ENCODE results near the gene PLOD2. TPM values are rescaled to one million over a fixed set of nuclear protein-coding genes. Genes with fewer than 3 reads are reported as not detected.
"Not testable (repeated sequence)": the region's sequence is repeated elsewhere in the genome, so short reads cannot be mapped to it uniquely, and the experiment has no call there.

The PLOD2 gene
- total RNA-seq, 1 experiment from 2014 or later: 19.3 TPM

DNA sequence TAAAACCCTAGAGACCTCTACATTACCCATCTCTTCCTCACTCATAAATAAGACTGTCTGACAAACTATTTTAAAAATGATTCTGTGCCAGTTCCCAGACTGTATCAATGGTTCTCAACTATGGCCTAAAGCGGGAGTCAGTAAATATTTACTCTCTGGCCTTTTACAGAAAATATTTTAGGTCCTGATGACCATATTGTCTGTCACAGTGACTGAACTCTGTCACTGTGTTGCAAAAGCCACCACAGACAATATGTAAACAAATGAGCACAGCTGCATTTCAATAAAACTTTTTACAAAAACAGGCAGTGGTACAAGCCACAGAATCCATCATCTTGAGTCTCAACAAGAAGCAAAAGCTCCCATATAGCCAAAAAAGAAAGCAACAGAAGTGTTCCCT lies 45.4 kb downstream of the PLOD2 start:
- Mint-ChIP-seq H3K27ac (no peak overlapping the region), H3K36me3 (ENCODE audit: insufficient read depth in 1 of 3, low read depth in 3 of 3) (peaks cover 47 to 66% (median 53%) of the 10 kb centered on the region in 3 experiments), H3K4me1 (no peaks in the 10 kb centered on the region), H3K27me3 (ENCODE audit: low read depth) (no peaks in the 10 kb centered on the region), H3K4me3 (no peak overlapping the region), H3K9me3 (peaks cover 24 to 29% of the 10 kb centered on the region in 2 experiments)
- no peak overlapping the region for H4K5ac ChIP-seq (ENCODE audit: insufficient read length, low read depth, low read length)
- DNase-seq: no peak
- H4K91ac ChIP-seq (ENCODE audit: insufficient read length, low read depth, low read length): no peak overlapping the region
- WGBS (ENCODE audit: extremely low coverage, insufficient read length, low lambda C conversion rate): no CpG with 5 or more reads among the region's 1 CpG
- H2BK15ac ChIP-seq (ENCODE audit: low read depth, low read length): no peak overlapping the region
- no peak overlapping the region for H3K14ac ChIP-seq (ENCODE audit: insufficient read depth, low read length)
- TF ChIP-seq, protein P1, sequence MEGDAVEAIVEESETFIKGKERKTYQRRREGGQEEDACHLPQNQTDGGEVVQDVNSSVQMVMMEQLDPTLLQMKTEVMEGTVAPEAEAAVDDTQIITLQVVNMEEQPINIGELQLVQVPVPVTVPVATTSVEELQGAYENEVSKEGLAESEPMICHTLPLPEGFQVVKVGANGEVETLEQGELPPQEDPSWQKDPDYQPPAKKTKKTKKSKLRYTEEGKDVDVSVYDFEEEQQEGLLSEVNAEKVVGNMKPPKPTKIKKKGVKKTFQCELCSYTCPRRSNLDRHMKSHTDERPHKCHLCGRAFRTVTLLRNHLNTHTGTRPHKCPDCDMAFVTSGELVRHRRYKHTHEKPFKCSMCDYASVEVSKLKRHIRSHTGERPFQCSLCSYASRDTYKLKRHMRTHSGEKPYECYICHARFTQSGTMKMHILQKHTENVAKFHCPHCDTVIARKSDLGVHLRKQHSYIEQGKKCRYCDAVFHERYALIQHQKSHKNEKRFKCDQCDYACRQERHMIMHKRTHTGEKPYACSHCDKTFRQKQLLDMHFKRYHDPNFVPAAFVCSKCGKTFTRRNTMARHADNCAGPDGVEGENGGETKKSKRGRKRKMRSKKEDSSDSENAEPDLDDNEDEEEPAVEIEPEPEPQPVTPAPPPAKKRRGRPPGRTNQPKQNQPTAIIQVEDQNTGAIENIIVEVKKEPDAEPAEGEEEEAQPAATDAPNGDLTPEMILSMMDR (conservative IDR thresholded peaks at IDR 0.05): no peak
- no peaks in the 10 kb centered on the region for H3K4me1 ChIP-seq (ENCODE audit: insufficient read depth, low read length)
- no peak overlapping the region for H2BK120ac ChIP-seq (ENCODE audit: low read depth, low read length, poor library complexity, severe bottlenecking)
- no peak overlapping the region for H2BK20ac ChIP-seq (ENCODE audit: low read depth, low read length, poor library complexity, severe bottlenecking)
- H3T11ph ChIP-seq (ENCODE audit: low read length): no peak overlapping the region
- no peak overlapping the region for H3K27ac ChIP-seq (ENCODE audit: insufficient read length, low read depth, low read length)
- H4K8ac ChIP-seq (replicated peaks; ENCODE audit: insufficient read length, low read depth, low read length): no peak overlapping the region
- H3K23me2 ChIP-seq (ENCODE audit: insufficient read length, low read depth, low read length, poor library complexity, severe bottlenecking): no peaks in the 10 kb centered on the region
- no peak overlapping the region for H3K23ac ChIP-seq (ENCODE audit: insufficient read length, low read depth, low read length)
- H4K20me1 ChIP-seq (ENCODE audit: control insufficient read depth, insufficient read depth, insufficient read length): no peaks in the 10 kb centered on the region
- H3K27me3 ChIP-seq (ENCODE audit: insufficient read depth, low read length): no peaks in the 10 kb centered on the region
- no peak overlapping the region for H3K4ac ChIP-seq (ENCODE audit: low read depth, low read length)
- H2BK5ac ChIP-seq (ENCODE audit: insufficient read length, low read length): no peak overlapping the region
- no peak overlapping the region for H2AFZ ChIP-seq (ENCODE audit: low read length)
- H3K9me3 ChIP-seq (ENCODE audit: control insufficient read depth, low read depth, low read length): no peaks in the 10 kb centered on the region
- no peak overlapping the region for H3K4me2 ChIP-seq (ENCODE audit: insufficient read depth, insufficient read length, low read length)
- H2AK5ac ChIP-seq (ENCODE audit: insufficient read length, low read length): no peak overlapping the region
- H3K79me2 ChIP-seq (ENCODE audit: insufficient read depth, low read length): no peaks in the 10 kb centered on the region
- no peak overlapping the region for H2BK12ac ChIP-seq (ENCODE audit: insufficient read length, low read depth, low read length)
- no peak overlapping the region for H3K9ac ChIP-seq (ENCODE audit: extremely low read depth, insufficient read length, low read length)
- no peaks in the 10 kb centered on the region for H3K79me1 ChIP-seq (ENCODE audit: insufficient read depth, low read depth, low read length, poor library complexity, severe bottlenecking)
- no peak overlapping the region for H3K18ac ChIP-seq (ENCODE audit: insufficient read length, low read depth, low read length)
- H3K56ac ChIP-seq (ENCODE audit: insufficient read length, low read depth, low read length): no peak overlapping the region

DNA sequence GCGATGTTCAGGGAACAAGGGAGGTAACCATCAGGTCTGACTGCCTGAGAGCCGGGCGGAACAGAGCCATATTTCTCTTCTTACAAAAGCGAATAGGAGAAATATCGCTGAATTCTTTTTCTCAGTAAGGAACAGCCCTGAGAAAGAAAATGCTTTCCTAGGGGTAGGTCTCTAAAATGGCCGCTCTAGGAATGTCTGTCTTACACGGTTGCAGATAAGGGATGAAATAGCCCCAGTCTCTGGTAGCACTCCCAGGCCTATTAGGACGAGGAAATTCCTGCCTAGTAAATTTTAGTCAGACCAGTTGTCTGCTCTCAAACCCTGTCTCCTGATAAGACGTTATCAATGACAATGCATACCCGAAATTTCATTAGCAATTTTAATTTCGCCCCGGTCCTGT lies 47.2 kb downstream of the PLOD2 start:
- H3K79me1 ChIP-seq (ENCODE audit: insufficient read depth, low read depth, low read length, poor library complexity, severe bottlenecking); H2BK5ac ChIP-seq (ENCODE audit: insufficient read length, low read length); H3K27me3 Mint-ChIP-seq (ENCODE audit: low read depth); H2BK20ac ChIP-seq (ENCODE audit: low read depth, low read length, poor library complexity, severe bottlenecking); H2BK12ac ChIP-seq (ENCODE audit: insufficient read length, low read depth, low read length); DNase-seq; H4K5ac ChIP-seq (ENCODE audit: insufficient read length, low read depth, low read length); H3K4ac ChIP-seq (ENCODE audit: low read depth, low read length); H3K4me2 ChIP-seq (ENCODE audit: insufficient read depth, insufficient read length, low read length); H3K79me2 ChIP-seq (ENCODE audit: insufficient read depth, low read length); H4K20me1 ChIP-seq (ENCODE audit: control insufficient read depth, insufficient read depth, insufficient read length); H3K18ac ChIP-seq (ENCODE audit: insufficient read length, low read depth, low read length); H3K23me2 ChIP-seq (ENCODE audit: insufficient read length, low read depth, low read length, poor library complexity, severe bottlenecking); H3T11ph ChIP-seq (ENCODE audit: low read length); H4K8ac ChIP-seq (replicated peaks; ENCODE audit: insufficient read length, low read depth, low read length); H2AFZ ChIP-seq (ENCODE audit: low read length); H2AK5ac ChIP-seq (ENCODE audit: insufficient read length, low read length); H3K23ac ChIP-seq (ENCODE audit: insufficient read length, low read depth, low read length); H2BK15ac ChIP-seq (ENCODE audit: low read depth, low read length); H3K9ac ChIP-seq (ENCODE audit: extremely low read depth, insufficient read length, low read length); H3K27me3 ChIP-seq (ENCODE audit: insufficient read depth, low read length); H3K4me3 Mint-ChIP-seq; H3K56ac ChIP-seq (ENCODE audit: insufficient read length, low read depth, low read length); H3K4me1 ChIP-seq (ENCODE audit: insufficient read depth, low read length); H3K14ac ChIP-seq (ENCODE audit: insufficient read depth, low read length); H4K91ac ChIP-seq (ENCODE audit: insufficient read length, low read depth, low read length); H2BK120ac ChIP-seq (ENCODE audit: low read depth, low read length, poor library complexity, severe bottlenecking); H3K9me3 ChIP-seq (ENCODE audit: control insufficient read depth, low read depth, low read length); H3K27ac Mint-ChIP-seq; H3K27ac ChIP-seq (ENCODE audit: insufficient read length, low read depth, low read length); H3K4me1 Mint-ChIP-seq: not testable (repeated sequence)
- H3K36me3 Mint-ChIP-seq (ENCODE audit: insufficient read depth in 1 of 3, low read depth in 3 of 3): peaks cover 37 to 53% (median 40%) of the 10 kb centered on the region in 3 experiments
- WGBS (ENCODE audit: extremely low coverage, insufficient read length, low lambda C conversion rate): no CpG with 5 or more reads among the region's 12 CpGs
- H3K9me3 Mint-ChIP-seq: peaks cover 24 to 29% of the 10 kb centered on the region in 2 experiments

Measured in H9 (cell line).